ENCODE data around the gene NHLRC2. TPM values are rescaled to one million over a fixed set of nuclear protein-coding genes. Genes with fewer than 3 reads are reported as not detected.

Gene NHLRC2
- polyA plus RNA-seq, 1 donor from 2014 or later: 13.0 TPM

DNA sequence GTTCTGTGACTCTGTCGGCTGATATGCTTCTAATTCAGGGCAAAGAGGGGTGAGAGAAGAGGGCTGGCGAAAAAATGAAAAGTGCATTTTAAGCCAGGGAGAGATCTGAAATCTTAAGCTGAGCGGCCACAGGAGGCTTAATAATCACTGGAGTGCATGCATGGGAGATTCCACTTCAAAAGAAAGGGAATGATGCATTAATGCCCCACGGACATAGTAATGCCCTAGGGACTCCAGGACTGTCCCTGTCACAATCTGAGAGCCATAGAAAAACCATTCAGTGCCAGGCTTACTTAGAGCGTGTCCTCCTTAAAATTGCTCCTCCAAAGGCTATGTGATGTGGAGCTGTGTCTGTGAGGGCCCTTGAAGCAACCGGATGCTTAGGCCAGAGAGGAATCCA is 75.1 kb downstream of the NHLRC2 start:
- Histone ChIP-seq H3K79me2 (replicated peaks; ENCODE audit: insufficient read depth, low read length) (no peaks in the 10 kb centered on the region), H3K9me2 (ENCODE audit: insufficient read depth, low read length) (no peaks in the 10 kb centered on the region), H3K27ac (ENCODE audit: low read length) (no peak overlapping the region), H3K36me3 (ENCODE audit: insufficient read depth, low read length) (no peaks in the 10 kb centered on the region), H3K9ac (ENCODE audit: low read length) (no peak overlapping the region), H3K4me2 (ENCODE audit: low read length) (no peak overlapping the region), H2AFZ (ENCODE audit: low read depth, low read length) (no peak overlapping the region), H3K9me3 (ENCODE audit: low read length) (no peaks in the 10 kb centered on the region), H3K4me3 (ENCODE audit: low read length) (no peak overlapping the region), H3K27me3 (ENCODE audit: insufficient read depth, low read depth, low read length) (no peaks in the 10 kb centered on the region), H4K20me1 (ENCODE audit: insufficient read depth) (no peaks in the 10 kb centered on the region), H3F3A (ENCODE audit: insufficient read depth, low read length, poor library complexity, severe bottlenecking) (no peaks in the 10 kb centered on the region)
- TF ChIP-seq RAD21 (conservative IDR thresholded peaks at IDR 0.05) (no peak), REST (IDR thresholded peaks at IDR 0.05; ENCODE audit: borderline replicate concordance) (no peak), EP300 (conservative IDR thresholded peaks at IDR 0.05; ENCODE audit: poor library complexity, severe bottlenecking) (no peak), EZH2 (IDR thresholded peaks at IDR 0.05; ENCODE audit: borderline replicate concordance, insufficient read depth, low read length, poor library complexity, severe bottlenecking) (no peak)

- TF ChIP-seq SMC3 (conservative IDR thresholded peaks at IDR 0.05; ENCODE audit: poor library complexity): no peak
- TF ChIP-seq POLR2AphosphoS5 (IDR thresholded peaks at IDR 0.05): no peak
- TF ChIP-seq EZH2 (IDR thresholded peaks at IDR 0.05; ENCODE audit: borderline replicate concordance, insufficient read depth, low read length, poor library complexity, severe bottlenecking): no peak
- no peak for TF ChIP-seq CTCF (IDR thresholded peaks at IDR 0.05; ENCODE audit: poor library complexity, severe bottlenecking)
These were observed 76.1 kb downstream of the NHLRC2 start for GRCh38 chr10:113930482-113931057.

DNA sequence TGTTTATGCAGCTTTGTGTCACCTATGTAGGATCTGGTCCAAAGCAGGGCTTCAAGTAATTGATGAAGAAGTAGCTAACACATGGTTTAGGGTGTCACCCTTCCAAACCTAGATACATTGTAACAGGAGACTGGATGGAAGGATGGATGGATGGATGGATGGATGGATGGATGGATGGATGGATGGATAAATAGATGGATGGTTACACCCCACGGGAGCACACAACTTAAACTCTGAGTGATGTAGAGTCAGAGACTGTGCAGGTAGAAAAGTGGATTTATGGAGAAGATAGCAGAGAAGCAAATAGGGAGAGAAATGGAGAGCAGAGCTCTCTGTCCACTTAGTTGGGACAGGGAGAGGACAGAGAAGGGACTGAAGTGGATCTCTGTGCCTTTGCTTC is 78.4 kb downstream of the NHLRC2 start:
- H3K9me2 ChIP-seq (ENCODE audit: insufficient read depth, low read length): no peaks in the 10 kb centered on the region
- H3K27ac ChIP-seq (ENCODE audit: low read length): no peak overlapping the region
- TF ChIP-seq REST (IDR thresholded peaks at IDR 0.05; ENCODE audit: borderline replicate concordance) (no peak), SMC3 (conservative IDR thresholded peaks at IDR 0.05; ENCODE audit: poor library complexity) (no peak), RAD21 (conservative IDR thresholded peaks at IDR 0.05) (no peak), TAF1 (IDR thresholded peaks at IDR 0.05; ENCODE audit: low read depth) (no peak), EP300 (conservative IDR thresholded peaks at IDR 0.05; ENCODE audit: poor library complexity, severe bottlenecking) (no peak), MXI1 (conservative IDR thresholded peaks at IDR 0.05; ENCODE audit: poor library complexity, severe bottlenecking) (no peak)
- no peaks in the 10 kb centered on the region for H3K36me3 ChIP-seq (ENCODE audit: insufficient read depth, low read length)
- H2AFZ ChIP-seq (ENCODE audit: low read depth, low read length): no peak overlapping the region
- no peak overlapping the region for H3K4me2 ChIP-seq (ENCODE audit: low read length)
- no peaks in the 10 kb centered on the region for H3K79me2 ChIP-seq (replicated peaks; ENCODE audit: insufficient read depth, low read length)
- no peaks in the 10 kb centered on the region for H3K9me3 ChIP-seq (ENCODE audit: low read length)
- no peak overlapping the region for H3K4me3 ChIP-seq (ENCODE audit: low read length)
- no peaks in the 10 kb centered on the region for H4K20me1 ChIP-seq (ENCODE audit: insufficient read depth)
- H3K9ac ChIP-seq (ENCODE audit: low read length): no peak overlapping the region
- no peaks in the 10 kb centered on the region for H3K27me3 ChIP-seq (ENCODE audit: insufficient read depth, low read depth, low read length)
- H3F3A ChIP-seq (ENCODE audit: insufficient read depth, low read length, poor library complexity, severe bottlenecking): no peaks in the 10 kb centered on the region

More at GRCh38 chr10:113930482-113931057, 76.1 kb downstream of the NHLRC2 start:
- Histone ChIP-seq H3K9ac (ENCODE audit: low read length) (no peak overlapping the region), H3K79me2 (replicated peaks; ENCODE audit: insufficient read depth, low read length) (no peaks in the 10 kb centered on the region), H3K4me2 (ENCODE audit: low read length) (no peak overlapping the region), H4K20me1 (ENCODE audit: insufficient read depth) (no peaks in the 10 kb centered on the region), H2AFZ (ENCODE audit: low read depth, low read length) (no peak overlapping the region), H3K27me3 (ENCODE audit: insufficient read depth, low read depth, low read length) (no peaks in the 10 kb centered on the region), H3K4me3 (ENCODE audit: low read length) (no peak overlapping the region), H3K9me3 (ENCODE audit: low read length) (no peaks in the 10 kb centered on the region), H3K27ac (ENCODE audit: low read length) (no peak overlapping the region), H3K36me3 (ENCODE audit: insufficient read depth, low read length) (no peaks in the 10 kb centered on the region), H3F3A (ENCODE audit: insufficient read depth, low read length, poor library complexity, severe bottlenecking) (no peaks in the 10 kb centered on the region), H3K9me2 (ENCODE audit: insufficient read depth, low read length) (no peaks in the 10 kb centered on the region)

Measured in neural cell (in vitro differentiated cells).